Upper lobe of right lung (tissue), 1 donor: Measurements from ENCODE around the gene STK4. TPM values are rescaled to one million over a fixed set of nuclear protein-coding genes. Genes with fewer than 3 reads are reported as not detected.

Experiments used
- ATAC-seq: fragments of 200-7000 bp; cut with Tn5 transposase; one replicate; pipeline ENCODE4 v1.9.1; 2020; ENCODE audit warnings: mild to moderate bottlenecking, moderate library complexity
- DNase-seq: peaks from one replicate; pipeline ENCODE4 v3.0.0-alpha.2; 2020
- H3K27ac ChIP-seq: fragments of 200-600 bp; one replicate; pipeline ENCODE4 v1.8.0; 2022
- H3K27me3 ChIP-seq: fragments of 200-600 bp; one replicate; pipeline ENCODE4 v1.8.0; 2022; ENCODE audit warnings: mild to moderate bottlenecking
- H3K36me3 ChIP-seq: fragments of 200-600 bp; one replicate; pipeline ENCODE4 v1.8.0; 2022
- H3K4me1 ChIP-seq: fragments of 200-600 bp; one replicate; pipeline ENCODE4 v1.8.0; 2022
- H3K4me3 ChIP-seq: fragments of 200-600 bp; one replicate; pipeline ENCODE4 v1.8.0; 2022; ENCODE audit warnings: mild to moderate bottlenecking
- H3K9me3 ChIP-seq: fragments of 200-600 bp; one replicate; pipeline ENCODE4 v1.8.0; 2022
- CTCF ChIP-seq: fragments of 200-600 bp; IDR thresholded peaks from one replicate; pipeline ENCODE4 v1.8.0; 2022; ENCODE audit warnings: antibody characterized with exemption
- intact Hi-C: fragments of 100-400 bp; cut with DNase I; formaldehyde crosslinking; loops from one replicate; pipeline ENCODE4 v1.11.0; 2022
- total RNA-seq: library from RNA; stranded (reverse); fragmentation: NEBNext Ultra II Directional; extraction: Animal tissue kit (Norgen Biotek cat#: 25700); gene quantifications from one replicate; pipeline ENCODE4 v1.2.1, GENCODE V29; 2021
- donor health status: DM: no; HTN: yes; CAD: no; lungs with severe emphysema.

STK4 gene
- total RNA-seq, 1 donor from 2014 or later = 52.6 TPM

GRCh38 chr20:45047581-45048119 lies 81.3 kb downstream of the STK4 start:
- Histone ChIP-seq H3K4me1 (peaks cover 19% of the 10 kb centered on the region), H3K27ac (no peak overlapping the region), H3K36me3 (no peaks in the 10 kb centered on the region), H3K27me3 (no peaks in the 10 kb centered on the region), H3K4me3 (no peak overlapping the region), H3K9me3 (no peaks in the 10 kb centered on the region)
- ATAC-seq (peak; percentile 53), DNase-seq (no peak)
- intact Hi-C loops = loop anchor here (10.0 kb wide), 1 partner anchor 47 kb away; no protein-coding TSS in a partner anchor
- TF ChIP-seq CTCF = no peak

GRCh38 chr20:45049438-45049837 lies 83.1 kb downstream of the STK4 start:
- Histone ChIP-seq H3K9me3 (no peaks in the 10 kb centered on the region), H3K27ac (no peak overlapping the region), H3K4me3 (no peak overlapping the region), H3K4me1 (peaks cover 33% of the 10 kb centered on the region), H3K27me3 (no peaks in the 10 kb centered on the region), H3K36me3 (peaks cover 5% of the 10 kb centered on the region)
- intact Hi-C loops = loop anchor here (10.0 kb wide), 1 partner anchor 45 kb away; no protein-coding TSS in a partner anchor
- no peak for TF ChIP-seq CTCF
- DNase-seq (no peak), ATAC-seq (no peak)

GRCh38 chr20:45049904-45050471 lies 83.7 kb downstream of the STK4 start:
- no peak for TF ChIP-seq CTCF
- no peak for ATAC-seq

GRCh38 chr20:45051204-45052060 lies 85.1 kb downstream of the STK4 start:
- Histone ChIP-seq H3K9me3 (no peaks in the 10 kb centered on the region), H3K27me3 (no peaks in the 10 kb centered on the region), H3K4me1 (peaks cover 33% of the 10 kb centered on the region), H3K36me3 (peaks cover 9% of the 10 kb centered on the region), H3K27ac (no peak overlapping the region), H3K4me3 (no peak overlapping the region)
- no peak for TF ChIP-seq CTCF
- no peak for DNase-seq
- intact Hi-C loops = no loop called here
- ATAC-seq = no peak

More at GRCh38 chr20:45049904-45050471, 83.7 kb downstream of the STK4 start:
- H3K4me1 ChIP-seq = peaks cover 33% of the 10 kb centered on the region
- H3K27ac ChIP-seq = no peak overlapping the region
- H3K36me3 ChIP-seq = peaks cover 8% of the 10 kb centered on the region
- H3K9me3 ChIP-seq = no peaks in the 10 kb centered on the region
- H3K27me3 ChIP-seq = no peaks in the 10 kb centered on the region
- DNase-seq = no peak
- intact Hi-C loops = loop anchor here (10.0 kb wide), 1 partner anchor 45 kb away; no protein-coding TSS in a partner anchor
- H3K4me3 ChIP-seq = no peak overlapping the region

GRCh38 chr20:45052698-45053429 lies 86.6 kb downstream of the STK4 start:
- no peaks in the 10 kb centered on the region for H3K9me3 ChIP-seq
- DNase-seq = no peak
- peak; percentile 73 for ATAC-seq
- H3K36me3 ChIP-seq = peaks cover 20% of the 10 kb centered on the region
- H3K4me3 ChIP-seq = no peak overlapping the region
- no peak for TF ChIP-seq CTCF
- H3K27me3 ChIP-seq = no peaks in the 10 kb centered on the region
- peaks cover 33% of the 10 kb centered on the region for H3K4me1 ChIP-seq
- intact Hi-C loops = no loop called here
- peak overlapping the region; percentile 55 for H3K27ac ChIP-seq
